Measurements from ENCODE around the gene SNX14. TPM values are rescaled to one million over a fixed set of nuclear protein-coding genes. Genes with fewer than 3 reads are reported as not detected.
A peak's percentile ranks its signal among the peaks of the same experiment; 100 is the strongest.

Gene SNX14
- total and polyA plus RNA-seq, 2 of the 8 experiments (the other 6 are each of a cell fraction or from before 2014, with no cell fraction given): 11.9 to 24.2 TPM

DNA sequence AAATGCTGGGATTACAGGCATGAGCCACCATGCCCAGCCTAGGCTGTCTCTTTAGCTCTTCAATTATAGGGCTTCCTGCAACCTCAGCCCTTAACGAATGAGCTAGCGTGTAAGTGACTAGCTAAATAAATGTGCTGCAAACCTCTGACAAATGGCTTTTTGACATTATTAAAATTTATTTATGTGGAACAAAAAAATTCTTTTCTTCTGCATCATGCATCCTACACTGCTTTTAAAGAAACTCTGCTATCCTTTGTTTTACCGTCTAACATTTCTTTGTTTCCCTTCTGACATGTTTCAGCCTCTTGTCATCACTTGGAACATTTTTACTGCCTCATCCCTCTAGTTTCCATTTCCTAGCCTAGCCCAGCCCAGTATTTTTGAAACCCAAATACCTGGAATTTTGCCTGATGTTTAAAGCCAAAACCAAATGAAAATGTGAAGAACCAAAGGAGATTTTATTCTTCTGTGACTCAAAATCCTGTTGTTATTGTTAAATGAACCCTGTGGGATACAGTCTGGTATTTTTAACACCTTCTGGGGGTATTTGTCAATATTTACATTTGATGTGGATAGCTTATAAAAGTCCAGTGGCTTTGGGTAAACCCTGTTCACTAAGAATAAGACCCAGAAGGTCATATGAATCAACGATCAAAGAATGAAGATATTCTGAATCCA, 134.3 kb downstream of the SNX14 start:
- Histone ChIP-seq H3K23me2 (ENCODE audit: low read depth, low read length) (no peaks in the 10 kb centered on the region), H2BK12ac (ENCODE audit: low read depth, low read length) (no peak overlapping the region), H2AFZ (ENCODE audit: low read length) (no peak overlapping the region), H3K27me3 (replicated peaks in 1 of 4; ENCODE audit: control insufficient read depth in 3 of 4, extremely low read depth in 1 of 4, insufficient read depth in 3 of 4, low read length in 3 of 4) (no peaks in the 10 kb centered on the region), H3K36me3 (ENCODE audit: control insufficient read depth in 2 of 4, insufficient read depth in 4 of 4, low read length in 3 of 4) (no peaks in the 10 kb centered on the region), H4K20me1 (replicated peaks in 1 of 2; ENCODE audit: control insufficient read depth in 1 of 2, insufficient read depth in 2 of 2, low read length in 2 of 2) (no peaks in the 10 kb centered on the region), H3K4me3 (ENCODE audit: extremely low read depth in 1 of 4, insufficient read depth in 2 of 4, low read depth in 3 of 4, low read length in 4 of 4) (no peak overlapping the region; a peak in 1 of 8 replicates), H3K79me1 (ENCODE audit: low read depth, low read length) (no peaks in the 10 kb centered on the region), H2AK5ac (ENCODE audit: low read depth, low read length) (no peak overlapping the region), H3K27ac (ENCODE audit: low read depth, low read length) (no peak overlapping the region), H4K91ac (replicated peaks; ENCODE audit: insufficient read length, low read length) (no peak overlapping the region), H3K9ac (replicated peaks in 1 of 4; ENCODE audit: extremely low read depth in 1 of 4, low read depth in 3 of 4, low read length in 3 of 4) (no peak overlapping the region), H3K4me2 (ENCODE audit: insufficient read depth in 1 of 2, low read depth in 2 of 2, low read length in 2 of 2) (peak overlapping the region in 1 of 2 experiments; percentile 14; a peak in 1 of 4 replicates), H2BK5ac (ENCODE audit: low read depth, low read length) (no peak overlapping the region), H3K79me2 (ENCODE audit: control insufficient read depth in 1 of 2, insufficient read depth in 2 of 2, low read length in 2 of 2) (no peaks in the 10 kb centered on the region), H2BK15ac (ENCODE audit: low read length) (no peak overlapping the region), H2BK120ac (replicated peaks; ENCODE audit: low read depth, low read length) (peak overlapping the region; percentile 5), H3K18ac (ENCODE audit: extremely low read depth, low read length) (no peak overlapping the region), H2BK20ac (ENCODE audit: low read length) (no peak overlapping the region), H3K23ac (ENCODE audit: insufficient read length) (no peak overlapping the region), H4K5ac (ENCODE audit: insufficient read length, low read depth, low read length) (no peak overlapping the region), H3K56ac (replicated peaks; ENCODE audit: insufficient read length, low read depth, low read length) (no peak overlapping the region), H3K14ac (ENCODE audit: insufficient read length) (no peak overlapping the region), H3K4ac (replicated peaks; ENCODE audit: insufficient read length, low read depth, low read length) (no peak overlapping the region), H3K4me1 (replicated peaks in 1 of 4; ENCODE audit: control insufficient read depth in 3 of 4, insufficient read depth in 4 of 4, low read length in 3 of 4) (peaks cover 0 to 10% (median 3%) of the 10 kb centered on the region in 4 experiments; a peak in 4 of 7 replicates), H4K8ac (ENCODE audit: extremely low read depth, insufficient read depth, low read length) (no peak overlapping the region), H3K9me3 (ENCODE audit: insufficient read depth in 2 of 2, low read depth in 1 of 2, low read length in 1 of 2) (no peaks in the 10 kb centered on the region)
- WGBS, 2 experiments (ENCODE audit: extremely low coverage in 1 of 2, insufficient coverage in 1 of 2, insufficient read length in 1 of 2, insufficient replicate concordance in 2 of 2, low coverage in 1 of 2, low lambda C conversion rate in 2 of 2, missing lambda C conversion rate in 1 of 2): 78% methylated on average over 4 of the region's 4 CpGs; no CpG with 5 or more reads in 1 of the 2 experiments
- ChIA-PET POLR2A (ENCODE audit: partially characterized antibody) (interaction anchor here (0.6 to 2.7 kb wide), 3 partner anchors 10 to 1134 kb away, joined by 3 to 15 read pairs (median 3); partner anchors contain the start of gene NT5E), CTCF (ENCODE audit: partially characterized antibody) (interaction anchor here (0.7 to 3.4 kb wide), 4 partner anchors 9 to 104 kb away, joined by 3 to 22 read pairs (median 4); partner anchors contain the start of gene NT5E)
- DNase-seq (ENCODE audit: low read depth in 1 of 2, low spot score in 2 of 2) (no peak), FAIRE-seq (no peak)
- no peak for TF ChIP-seq EGR1 (IDR thresholded peaks at IDR 0.05; ENCODE audit: borderline replicate concordance, low read depth, low read length)
- no peak for TF ChIP-seq SAP30 (IDR thresholded peaks at IDR 0.05; ENCODE audit: insufficient read depth, insufficient replicate concordance, low read length)
- TF ChIP-seq EZH2 (IDR thresholded peaks at IDR 0.05; ENCODE audit: low read depth, low read length, severe bottlenecking): no peak
- TF ChIP-seq EP300 (IDR thresholded peaks at IDR 0.05; ENCODE audit: borderline replicate concordance in 1 of 2, low read depth in 2 of 2, low read length in 2 of 2): no peak
- no peak for TF ChIP-seq CTBP2 (IDR thresholded peaks at IDR 0.05; ENCODE audit: borderline replicate concordance, insufficient read depth, insufficient read length, low read length)
- no peak for TF ChIP-seq HDAC2 (IDR thresholded peaks at IDR 0.05; ENCODE audit: borderline replicate concordance in 1 of 2, low read depth in 2 of 2, low read length in 2 of 2)
- no peak for TF ChIP-seq YY1 (IDR thresholded peaks at IDR 0.05; ENCODE audit: low read depth, low read length)
- TF ChIP-seq NRF1 (IDR thresholded peaks at IDR 0.05; ENCODE audit: low read depth, low read length): no peak
- no peak for TF ChIP-seq KDM1A (IDR thresholded peaks at IDR 0.05; ENCODE audit: borderline replicate concordance, low read length)
- TF ChIP-seq POLR2A (IDR thresholded peaks at IDR 0.05; ENCODE audit: control extremely low read depth in 1 of 2, low read depth in 2 of 2, low read length in 2 of 2): no peak
- no peak for TF ChIP-seq CBX5 (IDR thresholded peaks at IDR 0.05; ENCODE audit: low read depth, low read length)

Data from H1 (cell line).